ENCODE measurements around the gene RNASE4. TPM values are rescaled to one million over a fixed set of nuclear protein-coding genes. Genes with fewer than 3 reads are reported as not detected.
"Not testable (repeated sequence)": the region's sequence is repeated elsewhere in the genome, so short reads cannot be mapped to it uniquely, and the experiment has no call there.

RNASE4 gene
- under 1 TPM in 5 of 6 donors, not detected in 1; 0.18 to 0.61 (median 0.34) TPM for polyA plus RNA-seq (ENCODE audit: low read depth in 6 of 6)

GRCh38 chr14:20683891-20684661, at the start of gene RNASE4:
TSS of gene RNASE4 (plus strand) at chr14:20684560. CDS start at chr14:20699372, 14,812 bp downstream.
- Mint-ChIP-seq H3K9me3 (peaks cover 0 to 5% (median 0%) of the 10 kb centered on the region in 7 donors), H3K36me3 (no peaks in the 10 kb centered on the region), H3K27me3 (no peaks in the 10 kb centered on the region), H3K4me1 (peaks cover 10 to 21% (median 11%) of the 10 kb centered on the region in 3 donors), H3K4me3 (no peak within 1 kb of the TSS), H3K27ac (peak within 1 kb of the TSS in 4 of 6 donors; percentile 45 to 97 (median 60))
- DNase-seq (peak; percentile 79), ATAC-seq (ENCODE audit: low read depth in 2 of 2) (peak; percentile 29 to 35)

DNA sequence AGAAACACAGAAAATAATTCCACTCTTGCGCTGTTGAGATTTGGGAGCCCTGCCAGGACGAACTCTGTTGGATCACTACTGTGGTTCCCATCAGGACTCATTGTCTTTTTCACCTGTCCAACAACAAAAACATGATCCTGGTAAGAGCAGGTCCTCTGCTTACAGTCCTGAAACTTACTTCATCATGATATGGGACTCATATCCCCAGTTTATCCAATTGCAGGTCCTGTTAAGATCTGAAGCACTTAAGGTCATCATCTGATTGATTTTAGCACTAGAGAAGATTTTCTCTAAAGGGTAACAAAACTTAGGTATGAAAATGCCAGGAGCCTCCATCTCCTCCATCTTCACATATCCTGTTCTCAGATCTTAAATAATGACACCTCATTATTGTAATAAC, 42.8 kb upstream of the RNASE4 start, which contains the start of gene OR6S1:
TSS of gene OR6S1 (minus strand) at position 101 of the 400 bp plus-strand sequence. CDS start at position 101, 0 bp downstream.
- H3K4me1 Mint-ChIP-seq, result peaks cover 0 to under 1% (median 0%) of the 10 kb centered on the region in 3 donors
- no peaks in the 10 kb centered on the region for H3K36me3 Mint-ChIP-seq
- DNase-seq (no peak), ATAC-seq (ENCODE audit: low read depth in 2 of 2) (no peak)
- H3K27ac Mint-ChIP-seq, result no peak within 1 kb of the TSS
- H3K27me3 Mint-ChIP-seq, result peaks cover 33 to 62% (median 59%) of the 10 kb centered on the region in 3 donors
- no peak within 1 kb of the TSS for H3K4me3 Mint-ChIP-seq
- no peaks in the 10 kb centered on the region for H3K9me3 Mint-ChIP-seq

DNA sequence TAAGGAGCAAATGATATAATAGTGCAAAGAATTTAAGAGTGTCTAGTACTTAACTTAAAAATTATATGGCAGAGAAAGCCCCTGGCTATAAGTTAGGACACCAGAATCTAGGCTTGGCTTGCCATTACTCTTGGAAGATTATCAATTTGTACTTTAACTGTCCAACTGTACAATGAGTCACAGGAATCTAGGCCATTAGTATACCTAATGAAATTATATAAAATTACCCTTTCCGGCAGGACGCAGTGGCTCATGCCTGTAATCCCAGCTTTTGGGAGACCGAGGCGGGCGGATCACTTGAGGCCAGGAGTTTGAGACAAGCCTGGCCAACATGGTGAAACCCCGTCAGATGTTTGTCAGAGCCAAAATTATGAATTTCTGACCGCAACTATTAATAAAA, 42.2 kb upstream of the RNASE4 start:
- Mint-ChIP-seq H3K4me3 (no peak overlapping the region), H3K4me1 (no peaks in the 10 kb centered on the region), H3K9me3 (no peaks in the 10 kb centered on the region), H3K27me3 (peaks cover 33 to 59% (median 57%) of the 10 kb centered on the region in 3 donors), H3K36me3 (no peaks in the 10 kb centered on the region), H3K27ac (no peak overlapping the region)
- no peak for DNase-seq
- no peak for ATAC-seq (ENCODE audit: low read depth in 2 of 2)

DNA sequence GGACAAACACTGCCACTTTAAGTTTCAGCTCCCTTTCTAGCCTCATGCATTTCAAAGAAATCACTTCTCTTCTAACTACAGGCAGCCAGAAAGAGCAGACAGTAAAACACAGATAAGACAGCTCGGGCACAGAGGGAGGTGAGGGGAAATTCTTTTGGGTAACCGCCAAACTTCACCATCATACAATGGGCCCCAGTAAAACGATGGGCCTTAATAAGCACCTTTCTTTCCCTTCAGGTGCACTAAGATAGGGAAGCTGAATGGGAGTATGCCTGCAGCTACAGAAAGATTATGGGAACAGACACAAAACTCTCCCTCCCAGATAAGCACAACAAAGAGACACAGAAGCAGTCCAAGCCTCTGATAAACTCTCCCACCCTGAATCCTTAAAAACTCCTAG, 41.6 kb upstream of the RNASE4 start:
- not testable (repeated sequence) for DNase-seq; H3K4me1 Mint-ChIP-seq; ATAC-seq (ENCODE audit: low read depth in 2 of 2); H3K4me3 Mint-ChIP-seq; H3K27ac Mint-ChIP-seq; H3K36me3 Mint-ChIP-seq; H3K9me3 Mint-ChIP-seq
- H3K27me3 Mint-ChIP-seq, result peaks cover 33 to 61% (median 57%) of the 10 kb centered on the region in 3 donors

DNA sequence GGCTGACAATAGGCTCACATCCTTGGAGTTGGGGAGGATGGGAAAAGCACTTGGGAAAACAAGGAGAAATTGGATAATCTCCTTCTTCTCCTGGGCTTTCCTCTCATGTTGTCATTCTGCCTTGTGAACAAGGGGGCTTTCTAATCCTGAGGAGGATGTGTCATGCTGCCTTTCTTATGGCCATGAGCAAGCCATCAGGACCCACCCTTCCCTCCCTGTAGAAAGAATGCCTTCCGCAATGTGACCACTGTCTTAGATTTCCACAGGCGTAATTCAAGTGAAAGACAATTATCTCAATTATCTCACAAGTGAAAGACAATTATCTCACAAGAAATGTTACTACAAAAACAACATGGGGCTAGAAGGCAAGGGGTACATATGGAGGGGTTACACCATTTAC, 39.8 kb upstream of the RNASE4 start:
- Mint-ChIP-seq H3K36me3 (no peaks in the 10 kb centered on the region), H3K27me3 (peaks cover 39 to 60% (median 59%) of the 10 kb centered on the region in 3 donors), H3K4me3 (no peak overlapping the region), H3K27ac (no peak overlapping the region), H3K9me3 (no peaks in the 10 kb centered on the region), H3K4me1 (no peaks in the 10 kb centered on the region)
- DNase-seq (no peak), ATAC-seq (ENCODE audit: low read depth in 2 of 2) (no peak)

DNA sequence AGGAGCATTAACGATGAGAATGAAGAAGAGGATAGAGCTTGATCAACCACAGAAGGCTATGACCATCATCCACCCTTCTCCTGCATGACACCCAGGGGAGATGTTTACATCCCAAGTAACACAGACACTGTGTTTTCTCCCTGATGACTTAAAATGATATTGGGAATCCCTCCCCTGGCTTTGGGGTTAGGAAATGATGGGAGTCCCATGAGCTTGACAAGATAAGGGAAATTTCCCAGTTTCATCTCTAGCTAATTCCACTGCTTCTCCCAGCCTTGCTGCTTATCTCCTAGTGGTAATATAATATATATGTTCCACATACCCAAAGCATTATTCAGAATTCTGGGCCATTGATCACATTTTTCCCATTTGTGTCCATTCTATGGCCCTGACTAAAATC, 38.9 kb upstream of the RNASE4 start:
- H3K27ac Mint-ChIP-seq, result no peak overlapping the region
- H3K4me3 Mint-ChIP-seq, result no peak overlapping the region
- no peaks in the 10 kb centered on the region for H3K9me3 Mint-ChIP-seq
- no peak for DNase-seq
- no peaks in the 10 kb centered on the region for H3K36me3 Mint-ChIP-seq
- peaks cover 38 to 60% (median 58%) of the 10 kb centered on the region in 3 donors for H3K27me3 Mint-ChIP-seq
- ATAC-seq (ENCODE audit: low read depth in 2 of 2), result no peak
- no peaks in the 10 kb centered on the region for H3K4me1 Mint-ChIP-seq

- H3K4me3 Mint-ChIP-seq, result peak overlapping the region; percentile 21 to 80 (median 66)
- H3K27me3 Mint-ChIP-seq, result peaks cover 62 to 74% (median 68%) of the 10 kb centered on the region in 3 donors
- H3K36me3 Mint-ChIP-seq, result peaks cover 3 to 8% of the 10 kb centered on the region in 2 donors
- H3K4me1 Mint-ChIP-seq, result peaks cover 26 to 29% (median 29%) of the 10 kb centered on the region in 3 donors
- peak; percentile 28 to 57 for ATAC-seq (ENCODE audit: low read depth in 2 of 2)
- DNase-seq, result no peak
- H3K27ac Mint-ChIP-seq, result peak overlapping the region in 3 of 6 donors; percentile 49 to 74 (median 63)
- H3K9me3 Mint-ChIP-seq, result peaks cover 0 to 2% (median 0%) of the 10 kb centered on the region in 7 donors
Measured at GRCh38 chr14:20652996-20653975, 31.1 kb upstream of the RNASE4 start.

GRCh38 chr14:20655851-20656250, 28.5 kb upstream of the RNASE4 start:
- H3K4me1 Mint-ChIP-seq, result peaks cover 28 to 29% (median 29%) of the 10 kb centered on the region in 3 donors
- DNase-seq (no peak), ATAC-seq (ENCODE audit: low read depth in 2 of 2) (no peak)
- H3K27ac Mint-ChIP-seq, result no peak overlapping the region
- peaks cover 0 to 2% (median 0%) of the 10 kb centered on the region in 7 donors for H3K9me3 Mint-ChIP-seq
- H3K4me3 Mint-ChIP-seq, result no peak overlapping the region
- peaks cover 3 to 8% of the 10 kb centered on the region in 2 donors for H3K36me3 Mint-ChIP-seq
- H3K27me3 Mint-ChIP-seq, result peaks cover 65 to 74% (median 73%) of the 10 kb centered on the region in 3 donors

- Mint-ChIP-seq H3K27me3 (peaks cover 64 to 72% (median 71%) of the 10 kb centered on the region in 3 donors), H3K9me3 (peaks cover 0 to 2% (median 0%) of the 10 kb centered on the region in 7 donors), H3K4me1 (peaks cover 28 to 29% (median 29%) of the 10 kb centered on the region in 3 donors), H3K36me3 (peaks cover 3 to 8% of the 10 kb centered on the region in 2 donors), H3K27ac (no peak overlapping the region), H3K4me3 (no peak overlapping the region)
- ATAC-seq (ENCODE audit: low read depth in 2 of 2) (no peak), DNase-seq (no peak)
Measured at GRCh38 chr14:20656274-20656673, 28.1 kb upstream of the RNASE4 start.

DNA sequence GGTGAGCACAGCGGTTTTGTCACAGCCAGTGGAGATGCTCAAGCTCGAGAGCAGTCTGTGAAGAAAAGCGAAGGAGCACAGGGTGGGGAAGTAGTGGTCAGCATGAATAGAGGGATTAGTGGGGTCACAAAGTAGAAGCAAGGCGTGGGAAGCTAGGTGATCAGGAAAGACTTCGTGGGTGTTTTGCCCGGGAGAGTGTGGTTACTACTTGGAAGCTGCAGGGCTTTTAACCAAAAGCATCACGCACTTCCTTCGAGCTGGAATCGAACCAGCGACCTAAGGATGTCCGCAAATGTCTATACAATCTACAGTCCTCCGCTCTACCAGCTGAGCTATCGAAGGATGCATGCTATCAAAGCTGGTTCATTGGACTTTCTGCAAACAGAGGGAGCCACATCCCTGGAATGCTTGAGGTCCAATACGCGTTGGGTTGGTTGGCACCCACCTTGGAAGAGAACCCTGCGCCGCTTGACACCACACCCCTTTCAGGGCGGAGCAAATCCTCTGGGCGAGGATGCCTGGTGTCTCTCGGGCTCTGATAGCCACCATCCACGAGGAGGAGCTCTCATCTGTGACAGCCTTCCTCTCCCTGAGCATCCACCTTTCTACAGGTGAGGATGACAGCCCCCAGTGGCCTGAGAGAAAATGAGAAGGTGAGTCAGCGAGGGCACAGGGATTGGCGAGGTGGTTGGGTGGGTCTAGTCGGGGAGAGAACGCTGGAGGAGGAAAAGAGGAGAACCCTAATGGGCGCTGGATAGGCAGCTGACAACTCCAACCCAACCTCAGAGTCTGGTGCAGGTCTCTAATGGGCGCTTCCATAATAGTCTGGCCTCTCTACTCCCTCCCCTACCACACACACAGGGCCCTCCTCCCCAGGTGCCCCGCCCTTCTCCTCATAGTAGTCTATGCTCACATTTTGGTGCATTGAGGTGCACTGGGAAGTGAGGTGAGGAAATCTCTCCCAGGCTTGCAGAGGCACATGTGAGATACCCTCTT, 26.8 kb upstream of the RNASE4 start:
- DNase-seq (no peak), ATAC-seq (ENCODE audit: low read depth in 2 of 2) (no peak)
- H3K36me3 Mint-ChIP-seq, result peaks cover 3 to 8% of the 10 kb centered on the region in 2 donors
- H3K4me3 Mint-ChIP-seq, result peak overlapping the region in 2 of 8 donors; percentile 17 to 23
- H3K27ac Mint-ChIP-seq, result peak overlapping the region in 2 of 6 donors; percentile 16 to 82
- peaks cover 0 to 2% (median 0%) of the 10 kb centered on the region in 7 donors for H3K9me3 Mint-ChIP-seq
- H3K4me1 Mint-ChIP-seq, result peaks cover 28 to 34% (median 30%) of the 10 kb centered on the region in 3 donors
- H3K27me3 Mint-ChIP-seq, result peaks cover 53 to 64% (median 60%) of the 10 kb centered on the region in 3 donors

DNA sequence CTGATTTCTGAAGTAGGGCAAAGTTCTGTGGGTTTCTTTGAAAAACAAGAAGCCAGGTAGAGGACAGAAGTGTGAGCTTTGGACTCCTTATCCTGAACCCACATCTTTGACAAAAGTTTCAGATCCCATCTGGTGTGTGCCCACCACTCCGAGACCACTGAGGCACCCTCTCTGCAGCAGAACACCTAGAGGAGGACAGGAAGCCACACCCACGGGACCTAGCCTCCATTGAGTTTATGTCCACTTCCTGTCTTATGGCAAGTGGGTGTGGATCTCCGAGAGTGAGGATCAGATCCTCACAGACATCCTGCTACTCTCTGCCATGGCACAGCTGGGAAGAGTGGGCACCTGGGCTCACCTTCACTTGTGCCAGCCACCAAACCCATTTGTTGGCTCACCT, 26.1 kb upstream of the RNASE4 start:
- peaks cover 28 to 35% (median 30%) of the 10 kb centered on the region in 3 donors for H3K4me1 Mint-ChIP-seq
- peaks cover 46 to 58% (median 53%) of the 10 kb centered on the region in 3 donors for H3K27me3 Mint-ChIP-seq
- H3K27ac Mint-ChIP-seq, result no peak overlapping the region
- H3K36me3 Mint-ChIP-seq, result peaks cover 3 to 8% of the 10 kb centered on the region in 2 donors
- DNase-seq, result no peak
- peaks cover 0 to 2% (median 0%) of the 10 kb centered on the region in 7 donors for H3K9me3 Mint-ChIP-seq
- ATAC-seq (ENCODE audit: low read depth in 2 of 2), result no peak
- H3K4me3 Mint-ChIP-seq, result no peak overlapping the region

DNA sequence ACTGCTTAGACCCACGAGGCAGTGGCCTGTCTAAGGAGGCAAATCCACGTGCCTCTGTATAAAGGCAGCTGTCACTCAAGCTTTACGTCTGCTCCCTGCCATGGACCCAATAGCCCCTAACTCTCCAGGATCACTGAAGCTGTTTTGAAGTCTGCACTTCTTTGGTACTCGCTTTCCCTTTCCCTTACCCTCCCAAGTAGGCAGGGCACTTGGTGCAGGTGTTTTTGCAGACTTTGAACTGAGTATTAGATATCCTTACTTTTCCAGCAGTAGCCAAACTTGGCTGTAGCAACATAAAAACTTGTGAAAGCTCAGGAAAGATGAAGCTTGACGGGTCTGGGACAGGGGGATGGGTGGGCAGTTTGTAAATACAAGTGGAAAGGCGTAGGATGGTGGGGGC, 25.0 kb upstream of the RNASE4 start:
- peaks cover 0 to 2% (median 0%) of the 10 kb centered on the region in 7 donors for H3K9me3 Mint-ChIP-seq
- DNase-seq (no peak), ATAC-seq (ENCODE audit: low read depth in 2 of 2) (no peak)
- H3K4me3 Mint-ChIP-seq, result no peak overlapping the region
- H3K36me3 Mint-ChIP-seq, result peaks cover 1 to 8% of the 10 kb centered on the region in 2 donors
- peaks cover 36 to 47% (median 42%) of the 10 kb centered on the region in 3 donors for H3K27me3 Mint-ChIP-seq
- H3K4me1 Mint-ChIP-seq, result peaks cover 28 to 34% (median 30%) of the 10 kb centered on the region in 3 donors
- no peak overlapping the region for H3K27ac Mint-ChIP-seq

All from naive B cell (primary cell).